Ovary (tissue), 3 donors: ENCODE measurements around the gene HYI.
"Not testable (repeated sequence)": the region's sequence is repeated elsewhere in the genome, so short reads cannot be mapped to it uniquely, and the experiment has no call there.

Experiments used
- CTCF ChIP-seq, 3 donors: fragments of 450-650 bp in 2 of 3; fragments of 200-600 bp in 1 of 3; IDR thresholded peaks; one replicate each; pipeline versions ENCODE4 v1.5.1 to v1.8.0; 2016 to 2022; ENCODE audit warnings: antibody characterized with exemption in 3 of 3, mild to moderate bottlenecking in 1 of 3
- EP300 ChIP-seq: sonication (generic); formaldehyde crosslinking; IDR thresholded peaks from one replicate; pipeline ENCODE4 v1.6.1; 2017; ENCODE audit warnings: antibody characterized with exemption
- POLR2A ChIP-seq: fragments of 450-650 bp; IDR thresholded peaks from one replicate; pipeline ENCODE4 v1.6.1; 2017; ENCODE audit warnings: antibody characterized with exemption, mild to moderate bottlenecking, moderate library complexity
- donor health status: DM: no; HTN: no; CAD: no.

- not testable (repeated sequence) for TF ChIP-seq CTCF (IDR thresholded peaks at IDR 0.05); EP300; POLR2A
Observed at GRCh38 chr1:43501806-43502205, 48.1 kb upstream of the HYI start.
